ENCODE results near the gene ZGRF1.

Gene ZGRF1

GRCh38 chr4:112514647-112515197 lies 122.0 kb downstream of the ZGRF1 start (continued):
- TF ChIP-seq ZNF274 (IDR thresholded peaks at IDR 0.05; ENCODE audit: low read length) (no peak), ZNF274 (tag by site-specific recombination; IDR thresholded peaks at IDR 0.05; ENCODE audit: borderline replicate concordance) (no peak), ZNF292 (tag by site-specific recombination; IDR thresholded peaks at IDR 0.05; ENCODE audit: borderline replicate concordance, low read depth) (no peak), ZNF529 (tag by site-specific recombination; IDR thresholded peaks at IDR 0.05; ENCODE audit: insufficient replicate concordance) (no peak), ATF2 (tag by site-specific recombination; IDR thresholded peaks at IDR 0.05; ENCODE audit: low read depth) (no peak), ZEB2 (tag by site-specific recombination; IDR thresholded peaks at IDR 0.05) (0 out of 2 replicates have a peak, but pooled peaks have one; percentile 18), ZNF335 (tag by site-specific recombination; conservative IDR thresholded peaks at IDR 0.05) (peak; percentile 8), ZNF449 (tag by site-specific recombination; IDR thresholded peaks at IDR 0.05) (no peak), ZSCAN5A (tag by site-specific recombination; IDR thresholded peaks at IDR 0.05) (0 out of 2 replicates have a peak, but pooled peaks have one; percentile 13), ZNF155 (tag by site-specific recombination; IDR thresholded peaks at IDR 0.05) (no peak), ZBTB11 (tag by site-specific recombination; conservative IDR thresholded peaks at IDR 0.05; ENCODE audit: low read depth) (peak; percentile 40; the same call in 1 of the 2 replicates), PRDM10 (tag by site-specific recombination; IDR thresholded peaks at IDR 0.05) (no peak), ZNF747 (tag by site-specific recombination; IDR thresholded peaks at IDR 0.05) (no peak), ZNF639 (tag by site-specific recombination; IDR thresholded peaks at IDR 0.05) (no peak), ZSCAN30 (tag by site-specific recombination; IDR thresholded peaks at IDR 0.05) (0 out of 2 replicates have a peak, but pooled peaks have one; percentile 7), ZBTB8A (tag by site-specific recombination; IDR thresholded peaks at IDR 0.05) (peak; percentile 79), ZNF221 (tag by site-specific recombination; IDR thresholded peaks at IDR 0.05; ENCODE audit: borderline replicate concordance) (no peak), SP2 (tag by site-specific recombination; IDR thresholded peaks at IDR 0.05) (peak; percentile 60), ZBTB1 (tag by site-specific recombination; IDR thresholded peaks at IDR 0.05) (no peak), FEZF1 (tag by site-specific recombination; IDR thresholded peaks at IDR 0.05) (no peak), ZNF18 (tag by site-specific recombination; IDR thresholded peaks at IDR 0.05) (no peak), ZNF140 (tag by site-specific recombination; IDR thresholded peaks at IDR 0.05) (no peak), ZNF354C (tag by site-specific recombination; IDR thresholded peaks at IDR 0.05; ENCODE audit: borderline replicate concordance, low read depth) (no peak), ZBTB21 (tag by site-specific recombination; IDR thresholded peaks at IDR 0.05) (no peak), ZNF510 (tag by site-specific recombination; IDR thresholded peaks at IDR 0.05; ENCODE audit: insufficient replicate concordance) (no peak)

Data from HEK293 (cell line).